PC-3 (cell line): Measurements from ENCODE around the gene TMEM209. TPM values are rescaled to one million over a fixed set of nuclear protein-coding genes. Genes with fewer than 3 reads are reported as not detected.
A peak's percentile ranks its signal among the peaks of the same experiment; 100 is the strongest.

Experiments used
- ATAC-seq: fragments of 200-7000 bp; cut with Tn5 transposase; 2 replicates; pipeline ENCODE4 v1.9.1; 2020; ENCODE audit warnings: mild to moderate bottlenecking, moderate library complexity
- BruUV-seq: library from RNA; stranded (reverse); fragments of 400-500 nt; replicated peaks from 2 replicates; lab custom pipeline; 2021; lab: Mats Ljungman, UMichigan
- CTCF ChIA-PET: fragments of 300-600 bp; sonication (Branson Sonifier 250); formaldehyde crosslinking; loops from one replicate; lab custom pipeline; 2022; ENCODE audit warnings: antibody characterized with exemption; lab: Charles Lee
- POLR2A ChIA-PET: fragments of 300-600 bp; sonication (Branson Sonifier 250); formaldehyde crosslinking; loops from one replicate; lab custom pipeline; 2022; ENCODE audit warnings: antibody characterized with exemption; ENCODE audit not compliant: unreplicated experiment; lab: Charles Lee
- DNase-seq: peaks from one replicate; pipeline ENCODE4 v3.0.0-alpha.2; 2015
- H2AFZ ChIP-seq: fragments of 300-600 bp; sonication (generic); 2 replicates; pipeline ENCODE4 v1.6.0; 2016; ENCODE audit warnings: antibody characterized with exemption, low read length
- H3F3A ChIP-seq: fragments of 300-600 bp; sonication (generic); one replicate; pipeline ENCODE4 v1.6.0; 2017; ENCODE audit warnings: antibody characterized with exemption, low read length, control low read depth, mild to moderate bottlenecking; ENCODE audit not compliant: unreplicated experiment
- H3K27ac ChIP-seq: fragments of 300-600 bp; sonication (generic); 2 replicates; pipeline ENCODE4 v1.5.1; 2016; ENCODE audit warnings: mild to moderate bottlenecking, low read length
- H3K27me3 ChIP-seq: fragments of 300-600 bp; sonication (generic); 2 replicates; pipeline ENCODE4 v1.6.1; 2016; ENCODE audit warnings: low read length, mixed read lengths
- H3K36me3 ChIP-seq: fragments of 300-600 bp; sonication (generic); 2 replicates; pipeline ENCODE4 v1.6.1; 2016; ENCODE audit warnings: low read depth, mixed run types, low read length, mixed read lengths
- H3K4me1 ChIP-seq: fragments of 300-600 bp; sonication (generic); 2 replicates; pipeline ENCODE4 v1.5.1; 2016; ENCODE audit warnings: low read length; ENCODE audit not compliant: insufficient read depth
- H3K4me2 ChIP-seq: fragments of 300-600 bp; sonication (generic); 2 replicates; pipeline ENCODE4 v1.6.0; 2016; ENCODE audit warnings: low read length
- H3K4me3 ChIP-seq: fragments of 300-600 bp; sonication (generic); 2 replicates; pipeline ENCODE4 v1.5.1; 2016; ENCODE audit warnings: mild to moderate bottlenecking, low read length, mixed read lengths
- H3K79me2 ChIP-seq: fragments of 300-600 bp; sonication (generic); 2 replicates; pipeline ENCODE4 v1.6.1; 2017; ENCODE audit warnings: low read length, mixed read lengths
- H3K9ac ChIP-seq: fragments of 300-600 bp; sonication (generic); 2 replicates; pipeline ENCODE4 v1.6.0; 2016; ENCODE audit warnings: mild to moderate bottlenecking, low read length
- H3K9me2 ChIP-seq: fragments of 300-600 bp; sonication (generic); replicated peaks from 2 replicates; pipeline ENCODE4 v1.6.1; 2016; ENCODE audit warnings: mixed run types, low read length, mixed read lengths
- H3K9me3 ChIP-seq: fragments of 300-600 bp; sonication (generic); 2 replicates; pipeline ENCODE4 v1.6.1; 2016; ENCODE audit warnings: low read length, mixed read lengths
- H4K20me1 ChIP-seq: fragments of 300-600 bp; sonication (generic); 2 replicates; pipeline ENCODE4 v1.6.1; 2016; ENCODE audit warnings: low read length, mixed read lengths
- CTCF ChIP-seq: fragments of 300-600 bp; sonication (generic); conservative IDR thresholded peaks from 2 replicates; pipeline ENCODE4 v1.5.1; 2017; ENCODE audit warnings: antibody characterized with exemption, low read depth, mild to moderate bottlenecking, low read length
- EZH2 ChIP-seq: fragments of 300-600 bp; sonication (generic); IDR thresholded peaks from one replicate; pipeline ENCODE4 v1.6.1; 2017; ENCODE audit warnings: antibody characterized with exemption, mild to moderate bottlenecking, low read length; ENCODE audit not compliant: unreplicated experiment
- EZH2phosphoT487 ChIP-seq: fragments of 300-600 bp; sonication (generic); IDR thresholded peaks from 2 replicates; pipeline ENCODE4 v1.6.1; 2018; ENCODE audit warnings: mild to moderate bottlenecking, antibody characterized with exemption, low read length, borderline replicate concordance
- intact Hi-C: fragments of 100-400 bp; cut with micrococcal nuclease; formaldehyde crosslinking; loops from 2 replicates; pipeline ENCODE4 v1.9.0; 2023
- total RNA-seq: library from RNA; depleted of rRNA; stranded (reverse); fragments of >200 nt; gene quantifications from 2 replicates; pipeline ENCODE4 v1.2.3, GENCODE V29; 2014

TMEM209 gene
- total RNA-seq, 1 experiment from 2014 or later: 23.2 TPM

- Histone ChIP-seq H4K20me1 (no peaks in the 10 kb centered on the region), H3K79me2 (no peaks in the 10 kb centered on the region), H3K9ac (no peak overlapping the region), H2AFZ (no peak overlapping the region), H3K27ac (no peak overlapping the region), H3K27me3 (no peaks in the 10 kb centered on the region), H3K4me1 (no peaks in the 10 kb centered on the region; the same call in 1 of the 2 replicates), H3K4me2 (no peak overlapping the region), H3K9me3 (no peaks in the 10 kb centered on the region), H3K4me3 (no peak overlapping the region), H3K9me2 (no peaks in the 10 kb centered on the region), H3F3A (no peaks in the 10 kb centered on the region), H3K36me3 (no peaks in the 10 kb centered on the region)
- ATAC-seq: no peak
- ChIA-PET POLR2A (no interaction called here), CTCF (no interaction called here)
- no TSS peak for BruUV-seq
- no peak for DNase-seq
- no peak for TF ChIP-seq CTCF
- no peak for TF ChIP-seq EZH2phosphoT487
- no peak for TF ChIP-seq EZH2
- intact Hi-C loops: no loop called here
These were observed 10.8 kb upstream of the TMEM209 start for GRCh38 chr7:130216025-130216424.

- ChIA-PET CTCF (no interaction called here), POLR2A (no interaction called here)
- BruUV-seq: no TSS peak
- DNase-seq (no peak), ATAC-seq (no peak)
- Histone ChIP-seq H2AFZ (no peak overlapping the region), H3K9me3 (no peaks in the 10 kb centered on the region), H3K79me2 (no peaks in the 10 kb centered on the region), H3K4me3 (no peak overlapping the region), H3K27ac (no peak overlapping the region), H3K4me2 (no peak overlapping the region), H3K9ac (no peak overlapping the region), H3F3A (no peaks in the 10 kb centered on the region), H3K9me2 (no peaks in the 10 kb centered on the region), H4K20me1 (no peaks in the 10 kb centered on the region), H3K27me3 (no peaks in the 10 kb centered on the region), H3K36me3 (no peaks in the 10 kb centered on the region), H3K4me1 (peaks cover 10% of the 10 kb centered on the region)
- TF ChIP-seq EZH2 (no peak), CTCF (no peak), EZH2phosphoT487 (no peak)
- intact Hi-C loops: no loop called here
These were observed 8.6 kb upstream of the TMEM209 start for GRCh38 chr7:130213828-130214227.

GRCh38 chr7:130210181-130210935 is 5.2 kb upstream of the TMEM209 start:
- intact Hi-C loops: no loop called here
- no peaks in the 10 kb centered on the region for H3F3A ChIP-seq
- H3K4me2 ChIP-seq: peak overlapping the region; percentile 49
- peak overlapping the region; percentile 64; the same call in 1 of the 2 replicates for H2AFZ ChIP-seq
- no peak overlapping the region for H3K4me3 ChIP-seq
- DNase-seq: peak; percentile 40
- TF ChIP-seq EZH2 (no peak), CTCF (no peak), EZH2phosphoT487 (no peak)
- ChIA-PET CTCF (interaction anchor here (0.7 kb wide), 1 partner anchor 349 kb away, joined by 3 read pairs; no protein-coding TSS in a partner anchor), POLR2A (no interaction called here)
- peaks cover 10% of the 10 kb centered on the region for H3K4me1 ChIP-seq
- no TSS peak for BruUV-seq
- no peaks in the 10 kb centered on the region for H3K36me3 ChIP-seq
- no peaks in the 10 kb centered on the region for H3K9me2 ChIP-seq
- ATAC-seq: peak; percentile 45; the same call in 1 of the 2 replicates
- no peaks in the 10 kb centered on the region for H3K9me3 ChIP-seq
- H3K27ac ChIP-seq: no peak overlapping the region
- no peaks in the 10 kb centered on the region for H3K79me2 ChIP-seq
- no peaks in the 10 kb centered on the region for H3K27me3 ChIP-seq
- no peaks in the 10 kb centered on the region for H4K20me1 ChIP-seq
- H3K9ac ChIP-seq: no peak overlapping the region
